Measurements from ENCODE around the gene ABCA5. TPM values are rescaled to one million over a fixed set of nuclear protein-coding genes. Genes with fewer than 3 reads are reported as not detected.

Gene ABCA5
- total and polyA plus RNA-seq, 2 donors (not counting 3 experiments of a cell fraction or from before 2014, with no cell fraction given): 9.3 to 23.2 TPM

GRCh38 chr17:69317625-69318024, 9.3 kb downstream of the ABCA5 start:
- Histone ChIP-seq H3K27me3 (ENCODE audit: control insufficient read depth in 2 of 2, insufficient read depth in 2 of 2, low read length in 2 of 2) (no peaks in the 10 kb centered on the region), H3K36me3 (ENCODE audit: control insufficient read depth in 2 of 2, extremely low read depth in 1 of 2, insufficient read depth in 2 of 2, low read length in 2 of 2) (no peaks in the 10 kb centered on the region), H3K9ac (replicated peaks; ENCODE audit: extremely low read depth, insufficient read depth, low read length) (no peak overlapping the region), H4K20me1 (replicated peaks; ENCODE audit: control insufficient read depth, extremely low read depth, insufficient read depth, low read length) (no peaks in the 10 kb centered on the region), H2AFZ (ENCODE audit: low read depth, low read length) (no peak overlapping the region), H3K4me2 (ENCODE audit: insufficient read depth, low read length) (no peak overlapping the region), H3K9me1 (replicated peaks; ENCODE audit: control insufficient read depth, extremely low read depth, insufficient read depth, low read length) (no peaks in the 10 kb centered on the region), H3K9me3 (replicated peaks; ENCODE audit: control insufficient read depth, insufficient read depth, low read length) (no peaks in the 10 kb centered on the region), H3K4me3 (replicated peaks in 1 of 3; ENCODE audit: insufficient read depth in 1 of 3, low read depth in 1 of 3, low read length in 3 of 3) (no peak overlapping the region), H3K79me2 (ENCODE audit: control insufficient read depth, insufficient read depth, low read length) (peaks cover 3% of the 10 kb centered on the region), H3K4me1 (ENCODE audit: control insufficient read depth, extremely low read depth, insufficient read depth, low read length) (no peaks in the 10 kb centered on the region), H3K27ac (ENCODE audit: insufficient read depth, low read depth, low read length) (no peak overlapping the region)
- BruUV-seq (replicated peaks): no TSS peak
- no peak for FAIRE-seq
- CTCF ChIA-PET: no interaction called here
- TF ChIP-seq GATA2 (IDR thresholded peaks at IDR 0.05; ENCODE audit: insufficient read depth, insufficient read length, low read depth, low read length) (no peak), FOS (IDR thresholded peaks at IDR 0.05; ENCODE audit: borderline replicate concordance, insufficient read depth, low read length) (no peak), CTCF (IDR thresholded peaks at IDR 0.05; ENCODE audit: extremely low read depth in 1 of 2, insufficient read depth in 1 of 2, low read depth in 1 of 2, low read length in 2 of 2) (no peak), POLR2AphosphoS5 (IDR thresholded peaks at IDR 0.05; ENCODE audit: insufficient read depth, low read depth, low read length) (no peak), EZH2 (IDR thresholded peaks at IDR 0.05; ENCODE audit: borderline replicate concordance, low read depth, low read length, severe bottlenecking) (no peak), JUN (IDR thresholded peaks at IDR 0.05; ENCODE audit: borderline replicate concordance, insufficient read depth, insufficient read length, low read depth) (no peak), MAX (IDR thresholded peaks at IDR 0.05; ENCODE audit: insufficient read depth, insufficient read length) (no peak), MYC (IDR thresholded peaks at IDR 0.05; ENCODE audit: low read depth, low read length) (no peak), POLR2A (IDR thresholded peaks at IDR 0.05; ENCODE audit: low read depth, low read length) (no peak)
- POLR2A ChIA-PET: no interaction called here
- DNase-seq (ENCODE audit: low read depth, low spot score): no peak
- intact Hi-C loops (cut with micrococcal nuclease) (no loop called here), dilution Hi-C loops (cut with MboI; ENCODE audit: extremely low pct_ligation_motif_present, low sequenced_read_pairs) (no loop called here)
